NCI-H1417 treated with DMSO at 0.1 percent for 48 hours (cell line): ENCODE results near the gene ARHGEF28.

Experiments
- DNase-seq: peaks from one replicate; lab custom pipeline; 2025; lab: John Stamatoyannopoulos, UW

The ARHGEF28 gene

DNA sequence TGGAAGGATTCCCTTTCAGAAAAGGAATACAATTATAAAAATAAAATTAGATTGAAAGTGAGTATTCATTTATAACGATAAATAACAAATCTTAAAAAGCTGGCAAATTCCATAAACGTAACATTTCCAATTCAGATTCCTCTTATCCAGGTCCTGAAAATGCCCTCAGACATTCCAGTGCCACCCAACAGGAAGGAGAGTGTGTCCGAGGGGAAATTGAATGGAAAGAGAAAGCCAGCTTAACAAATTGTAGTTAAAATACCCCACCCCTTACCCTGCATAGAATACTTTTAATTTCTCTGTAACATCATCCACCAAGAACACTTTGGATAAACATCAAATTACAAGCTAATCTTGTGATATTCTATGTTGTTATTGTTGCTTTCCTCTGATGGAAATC, 72.0 kb downstream of the ARHGEF28 start:
- no peak for DNase-seq

- no peak for DNase-seq
Measured at GRCh38 chr5:73701566-73701965, 75.6 kb downstream of the ARHGEF28 start.

- no peak for DNase-seq
Measured at GRCh38 chr5:73702534-73702933, 76.5 kb downstream of the ARHGEF28 start.

DNA sequence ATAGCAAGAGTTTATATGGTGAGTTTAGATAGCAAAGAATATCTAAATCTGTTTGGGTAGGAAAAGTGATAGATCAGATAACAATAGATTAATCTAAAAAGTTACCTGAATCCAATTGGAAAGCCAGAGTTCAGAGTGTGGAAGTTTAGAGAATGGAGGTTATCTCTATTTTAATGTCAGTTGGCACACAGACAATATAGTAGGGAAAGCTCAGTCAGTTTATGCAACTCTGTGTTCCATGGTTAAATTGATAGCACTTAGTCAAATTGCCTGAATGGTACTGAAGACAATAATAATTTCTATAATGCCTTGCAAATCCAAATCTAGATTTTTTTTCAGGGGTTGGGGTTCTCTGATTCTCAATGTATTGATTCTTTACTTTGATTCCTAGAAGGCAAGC, 77.0 kb downstream of the ARHGEF28 start:
- DNase-seq: no peak

DNA sequence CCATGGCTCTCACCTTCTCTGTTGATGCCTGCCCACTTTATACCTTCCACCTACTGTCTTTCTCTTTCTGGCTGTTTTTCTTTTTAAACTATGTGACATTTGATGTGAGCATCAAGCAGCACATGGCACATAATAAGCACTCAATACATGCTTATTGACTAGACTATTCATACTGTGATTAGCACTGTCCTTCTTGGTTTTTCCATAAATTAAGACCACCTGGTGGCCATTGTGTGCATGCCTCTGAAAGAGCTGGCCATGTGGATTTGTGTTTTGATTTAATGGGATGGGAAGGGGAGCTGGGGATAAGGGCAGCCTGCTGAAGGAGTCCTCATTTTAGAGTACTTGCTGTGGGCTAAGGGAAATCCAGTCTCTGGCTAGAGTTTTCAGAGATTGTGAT, 79.4 kb downstream of the ARHGEF28 start:
- DNase-seq: no peak

DNA sequence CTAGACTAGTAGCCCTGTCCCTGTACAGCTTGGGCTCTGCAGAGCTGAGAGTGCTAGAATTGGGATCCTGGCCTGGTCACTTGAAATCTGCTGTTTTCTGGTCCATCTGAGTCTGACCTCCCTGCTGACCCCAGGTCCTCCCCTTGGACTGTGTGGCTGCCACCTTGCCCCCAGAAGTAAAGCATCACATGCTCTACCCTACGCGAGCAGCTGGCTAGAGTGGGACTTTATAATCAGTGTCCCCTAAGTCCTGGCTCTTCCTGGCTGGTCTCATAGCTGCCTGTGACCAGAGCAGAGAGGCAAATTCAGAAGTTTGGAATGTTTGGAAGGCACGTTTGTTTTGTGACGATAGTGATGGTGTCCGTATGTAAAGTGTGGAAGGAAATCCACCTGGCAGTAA, 81.0 kb downstream of the ARHGEF28 start:
- no peak for DNase-seq

- no peak for DNase-seq
Measured at GRCh38 chr5:73709536-73710129, 83.6 kb downstream of the ARHGEF28 start.

GRCh38 chr5:73716284-73716808, 90.3 kb downstream of the ARHGEF28 start:
- DNase-seq: no peak

GRCh38 chr5:73718762-73719161, 92.8 kb downstream of the ARHGEF28 start:
- DNase-seq: no peak

- DNase-seq: no peak
Measured at GRCh38 chr5:73719632-73720031, 93.6 kb downstream of the ARHGEF28 start.

DNA sequence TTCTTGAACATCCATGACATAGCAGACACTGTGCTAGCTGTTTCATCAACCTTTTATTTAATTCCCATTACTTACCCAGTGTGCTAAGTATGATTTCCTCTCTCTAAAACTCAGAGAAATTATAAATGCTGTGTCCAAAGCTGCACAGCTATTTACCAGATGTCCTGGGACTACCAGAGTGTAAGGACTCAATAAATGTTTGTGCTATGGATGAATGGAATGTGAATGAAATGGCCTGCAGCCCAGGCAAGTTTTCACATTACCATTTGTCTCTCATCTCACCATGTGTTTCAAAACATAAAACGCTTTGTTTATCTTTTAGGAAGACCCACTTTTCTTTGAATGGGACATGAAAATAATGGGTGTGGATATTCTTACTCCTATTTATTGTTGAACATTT, 96.2 kb downstream of the ARHGEF28 start:
- no peak for DNase-seq

DNA sequence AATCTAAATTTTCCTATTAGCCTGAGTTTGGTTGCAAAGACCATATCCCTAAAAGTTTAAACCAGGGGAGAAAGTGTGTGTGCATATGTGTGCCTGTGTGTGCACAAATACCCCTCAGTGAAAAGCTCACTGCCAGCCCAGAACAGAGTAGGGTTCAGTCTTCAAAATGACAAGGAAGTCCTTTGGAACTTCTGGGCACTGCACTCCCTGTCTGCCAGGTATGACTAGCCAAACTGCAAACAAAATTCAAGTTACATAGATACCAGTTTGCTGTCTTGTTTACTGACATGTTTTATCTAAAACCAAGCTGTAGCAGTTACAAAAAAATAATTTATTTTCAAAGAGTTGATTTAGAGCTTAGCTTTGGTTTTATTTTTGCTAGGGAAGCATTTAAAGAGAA, 100.1 kb downstream of the ARHGEF28 start:
- DNase-seq: no peak

DNA sequence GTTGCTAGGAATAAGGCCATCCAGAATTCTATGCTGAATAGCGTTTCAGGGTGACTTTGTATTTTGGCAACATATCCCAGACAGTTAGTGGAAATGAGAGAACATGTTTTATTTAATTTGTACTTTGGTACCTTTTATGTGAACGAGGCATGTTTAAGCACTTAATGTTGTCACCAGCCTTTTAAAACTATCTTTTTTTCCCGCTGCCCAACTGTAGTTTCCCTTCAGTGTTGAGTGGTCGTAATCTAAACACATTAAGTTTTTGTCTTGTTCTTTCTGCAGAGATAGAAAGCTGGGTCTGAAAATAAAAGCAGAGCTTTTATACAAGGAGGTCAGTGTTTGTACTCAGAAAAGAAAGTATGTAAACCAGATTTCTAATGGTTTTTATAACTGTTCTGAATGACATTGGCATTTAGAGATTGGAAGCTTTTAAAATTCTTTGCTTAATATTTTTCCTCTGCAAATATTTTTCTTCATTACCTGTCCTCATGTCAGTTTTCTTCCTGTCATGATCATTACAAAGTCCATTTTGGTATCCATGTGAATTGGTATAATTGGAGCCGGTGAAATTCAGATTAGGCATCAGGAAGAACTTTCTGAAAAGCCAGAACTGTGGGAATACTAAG, 100.7 kb downstream of the ARHGEF28 start:
- DNase-seq: no peak

- DNase-seq: no peak
Measured at GRCh38 chr5:73727470-73727869, 101.5 kb downstream of the ARHGEF28 start.

GRCh38 chr5:73728493-73729273, 102.7 kb downstream of the ARHGEF28 start:
- DNase-seq: no peak

- no peak for DNase-seq
Measured at GRCh38 chr5:73729329-73729728, 103.3 kb downstream of the ARHGEF28 start.

DNA sequence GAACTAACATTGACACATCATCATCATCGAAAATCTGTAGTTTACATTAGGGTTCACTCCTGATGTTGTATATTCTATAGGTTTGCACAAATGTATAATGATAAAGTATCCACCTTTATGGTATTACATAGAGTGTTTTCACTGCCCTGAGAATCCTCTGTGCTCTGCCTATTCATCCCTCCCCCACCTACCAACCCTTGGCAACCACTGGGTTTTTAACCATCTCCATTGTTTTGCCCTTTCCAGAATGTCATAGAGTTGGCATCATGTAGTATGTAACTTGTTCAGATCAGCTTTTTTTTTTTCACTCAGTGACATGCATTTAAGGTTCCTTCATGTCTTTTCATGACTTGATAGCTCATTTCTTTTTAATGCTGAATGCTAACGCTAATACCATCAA, 106.0 kb downstream of the ARHGEF28 start:
- no peak for DNase-seq

GRCh38 chr5:73733219-73733618, 107.2 kb downstream of the ARHGEF28 start:
- DNase-seq: no peak

- no peak for DNase-seq
Measured at GRCh38 chr5:73735032-73735734, 109.2 kb downstream of the ARHGEF28 start.

DNA sequence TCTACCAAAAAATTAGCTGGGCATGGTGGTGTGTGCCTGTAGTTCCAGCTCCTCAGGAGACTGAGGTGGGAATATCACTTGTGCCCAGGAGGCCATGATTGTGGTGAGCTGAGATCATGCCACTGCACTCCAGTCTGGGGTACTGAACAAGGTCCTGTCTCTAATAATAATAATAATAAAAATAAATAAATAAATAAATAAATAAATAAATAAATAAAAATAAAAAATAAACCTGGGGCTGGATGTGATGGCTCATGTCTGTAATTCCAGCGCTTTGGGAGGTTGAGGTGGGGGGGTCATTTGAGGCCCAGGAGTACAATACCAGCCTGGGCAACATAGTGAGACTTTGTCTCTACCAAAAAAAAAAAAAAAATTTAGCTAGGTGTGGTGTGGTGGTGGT, 113.7 kb downstream of the ARHGEF28 start:
- DNase-seq: no peak

- no peak for DNase-seq
Measured at GRCh38 chr5:73740274-73740790, 114.3 kb downstream of the ARHGEF28 start.

GRCh38 chr5:73743161-73743560, 117.2 kb downstream of the ARHGEF28 start:
- DNase-seq: no peak
